PC-3 (cell line): Measurements from ENCODE around the gene TTBK1.

Source experiments
- CTCF ChIP-seq: fragments of 300-600 bp; sonication (generic); conservative IDR thresholded peaks from 2 replicates; pipeline ENCODE4 v1.5.1; 2017; ENCODE audit warnings: antibody characterized with exemption, low read depth, mild to moderate bottlenecking, low read length
- EZH2 ChIP-seq: fragments of 300-600 bp; sonication (generic); IDR thresholded peaks from one replicate; pipeline ENCODE4 v1.6.1; 2017; ENCODE audit warnings: antibody characterized with exemption, mild to moderate bottlenecking, low read length; ENCODE audit not compliant: unreplicated experiment
- EZH2phosphoT487 ChIP-seq: fragments of 300-600 bp; sonication (generic); IDR thresholded peaks from 2 replicates; pipeline ENCODE4 v1.6.1; 2018; ENCODE audit warnings: mild to moderate bottlenecking, antibody characterized with exemption, low read length, borderline replicate concordance

GRCh38 chr6:43304361-43304760 lies 61.1 kb downstream of the TTBK1 start:
- TF ChIP-seq CTCF (no peak), EZH2 (no peak), EZH2phosphoT487 (no peak)
